ENCODE measurements around the gene SELENOH.

SELENOH gene

GRCh38 chr11:57751176-57751575, 9.9 kb downstream of the SELENOH start:
- DNase-seq = no peak

- no peak for DNase-seq
Measured at GRCh38 chr11:57751676-57752253, 10.5 kb downstream of the SELENOH start, which contains the start of gene BTBD18. Gene BTBD18 (minus strand): TSS chr11:57751819. CDS start chr11:57751188, 631 bp downstream.

- DNase-seq = no peak
Measured at GRCh38 chr11:57752954-57753353, 11.7 kb downstream of the SELENOH start.

DNA sequence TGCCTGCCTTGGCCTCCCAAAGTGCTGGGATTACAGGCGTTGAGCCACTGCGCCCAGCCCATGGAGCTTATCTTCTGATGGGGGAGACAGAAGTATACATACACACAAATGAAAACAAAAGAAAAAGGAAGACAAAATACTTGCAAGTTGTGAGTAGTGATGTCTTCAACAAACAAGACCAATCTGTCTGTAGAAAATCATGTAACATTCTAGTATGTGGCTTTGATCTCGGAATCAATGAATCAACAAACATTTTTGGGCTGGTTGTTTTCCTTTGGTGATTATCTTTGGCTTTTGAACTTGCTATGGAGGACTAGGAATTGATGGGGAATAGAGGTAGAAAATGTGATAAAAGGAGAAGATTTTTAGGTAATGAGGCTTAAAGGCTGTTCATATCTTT, 16.9 kb downstream of the SELENOH start:
- DNase-seq = no peak

DNA sequence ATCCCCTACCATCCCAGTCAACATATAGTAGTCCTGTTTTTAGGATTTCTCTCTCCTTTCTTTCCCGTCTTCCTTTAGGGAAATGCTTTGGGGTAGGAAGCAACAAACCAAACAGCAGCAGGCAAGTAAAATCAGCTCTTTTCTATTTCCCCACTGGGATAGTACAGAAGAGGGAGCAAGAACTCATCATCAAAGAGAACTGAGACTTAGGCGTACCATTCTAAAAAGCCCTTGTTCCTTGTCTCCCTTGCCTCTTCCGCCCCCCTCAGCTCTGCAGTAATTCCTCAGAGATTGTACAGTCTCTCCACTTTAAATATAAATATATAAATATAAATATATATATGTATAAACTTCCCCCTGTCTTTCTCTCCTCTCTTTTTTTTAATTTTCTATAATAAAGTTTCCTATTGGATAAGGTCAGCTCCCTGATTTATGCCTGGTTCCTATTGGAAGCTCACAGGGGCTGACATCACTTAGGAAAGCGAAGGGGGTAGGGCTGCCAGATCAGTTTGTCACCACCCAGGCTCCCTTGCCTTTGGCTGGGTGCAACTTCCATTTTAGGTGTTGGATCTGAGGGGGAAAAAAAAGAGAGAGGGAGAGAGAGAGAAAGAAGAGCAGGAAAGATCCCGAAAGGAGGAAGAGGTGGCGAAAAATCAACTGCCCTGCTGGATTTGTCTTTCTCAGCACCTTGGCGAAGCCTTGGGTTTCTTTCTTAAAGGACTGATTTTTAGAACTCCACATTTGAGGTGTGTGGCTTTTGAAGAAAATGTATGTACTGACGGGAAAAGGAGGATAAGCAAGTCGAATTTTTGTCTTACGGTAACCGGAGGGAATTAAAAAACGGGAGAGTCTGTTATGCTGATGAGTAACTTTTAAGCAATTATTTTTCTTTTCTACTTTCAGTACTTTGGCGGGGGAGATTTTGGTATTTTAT, 20.3 kb downstream of the SELENOH start, which contains the start of gene CTNND1:
Gene CTNND1, plus strand, starts transcription at position 502 of the 934 bp plus-strand sequence. CDS start 29,677 bp downstream, outside the sequence.
- DNase-seq = no peak

DNA sequence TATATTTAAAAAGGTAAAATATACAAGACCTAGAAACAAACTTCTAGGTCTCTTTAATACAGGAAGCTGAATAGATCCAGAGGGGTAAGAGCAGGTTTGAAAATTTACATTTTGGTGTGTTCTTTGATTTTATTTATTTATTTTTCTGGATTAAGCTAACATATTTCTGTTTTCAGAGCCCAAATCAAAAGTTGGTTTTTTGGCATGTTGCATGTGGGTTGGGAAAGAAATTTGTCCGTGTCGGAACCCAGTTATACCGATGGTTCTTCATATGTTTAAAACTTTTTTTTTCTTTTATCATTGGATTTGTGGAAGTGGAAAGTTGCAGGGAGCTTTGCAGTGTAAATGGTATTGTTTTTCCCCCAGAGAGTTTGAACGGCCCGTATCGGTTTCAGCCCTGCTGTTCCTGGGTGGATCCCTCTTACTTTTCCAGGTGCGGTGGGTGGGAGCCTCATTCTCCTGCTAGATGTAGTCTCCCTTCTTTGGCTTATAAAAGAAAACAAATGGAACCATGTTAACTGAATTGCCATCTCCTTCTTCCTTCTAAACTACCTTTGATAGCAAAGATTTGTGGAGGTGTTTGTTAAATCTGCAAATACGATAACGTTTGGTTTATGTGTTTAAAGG, 21.1 kb downstream of the SELENOH start:
- DNase-seq = no peak

GRCh38 chr11:57763568-57763967, 22.3 kb downstream of the SELENOH start:
- DNase-seq = no peak

- DNase-seq = no peak
Measured at GRCh38 chr11:57764021-57764420, 22.7 kb downstream of the SELENOH start.

DNA sequence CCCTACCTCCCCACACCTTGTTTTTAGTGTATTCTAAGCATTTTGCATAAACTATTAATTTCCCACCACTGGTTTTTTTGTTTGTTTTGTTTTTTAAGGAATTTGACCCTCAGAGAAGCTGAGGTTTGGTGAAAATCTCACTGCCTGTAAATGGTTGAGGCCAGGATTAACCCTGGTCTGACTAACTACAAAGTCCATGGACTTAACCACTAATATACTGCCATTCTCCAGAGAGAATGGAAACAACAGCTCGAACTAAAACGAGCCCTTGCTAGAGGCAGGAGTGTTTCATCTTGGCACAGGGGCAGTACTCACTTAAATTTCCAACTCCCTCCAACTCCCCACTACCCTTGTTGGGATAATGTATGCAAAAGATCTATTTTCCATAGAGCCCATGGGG, 23.3 kb downstream of the SELENOH start:
- no peak for DNase-seq

DNA sequence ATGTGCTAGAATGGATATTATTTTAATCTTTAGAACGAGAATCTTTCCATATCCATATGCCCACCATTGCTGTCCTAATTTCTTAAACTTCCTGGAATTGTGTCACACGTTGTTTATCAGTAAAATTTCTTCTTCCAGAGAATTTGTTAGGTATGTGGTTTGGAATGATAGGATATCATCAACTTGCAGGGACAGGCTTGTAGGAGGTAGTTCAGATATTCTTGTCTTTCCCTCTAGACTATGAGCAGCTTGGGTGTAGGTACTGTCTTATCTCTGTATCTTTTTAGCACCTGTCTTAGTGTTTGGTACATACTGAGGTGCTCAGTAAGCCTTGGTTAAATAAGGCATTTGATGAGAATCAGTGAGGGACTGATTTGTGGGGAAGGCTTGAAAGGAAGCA, 23.7 kb downstream of the SELENOH start:
- DNase-seq = no peak

GRCh38 chr11:57770793-57771192, 29.5 kb downstream of the SELENOH start:
- no peak for DNase-seq

GRCh38 chr11:57771365-57771764, 30.1 kb downstream of the SELENOH start:
- no peak for DNase-seq

- no peak for DNase-seq
Measured at GRCh38 chr11:57772562-57772961, 31.3 kb downstream of the SELENOH start.

DNA sequence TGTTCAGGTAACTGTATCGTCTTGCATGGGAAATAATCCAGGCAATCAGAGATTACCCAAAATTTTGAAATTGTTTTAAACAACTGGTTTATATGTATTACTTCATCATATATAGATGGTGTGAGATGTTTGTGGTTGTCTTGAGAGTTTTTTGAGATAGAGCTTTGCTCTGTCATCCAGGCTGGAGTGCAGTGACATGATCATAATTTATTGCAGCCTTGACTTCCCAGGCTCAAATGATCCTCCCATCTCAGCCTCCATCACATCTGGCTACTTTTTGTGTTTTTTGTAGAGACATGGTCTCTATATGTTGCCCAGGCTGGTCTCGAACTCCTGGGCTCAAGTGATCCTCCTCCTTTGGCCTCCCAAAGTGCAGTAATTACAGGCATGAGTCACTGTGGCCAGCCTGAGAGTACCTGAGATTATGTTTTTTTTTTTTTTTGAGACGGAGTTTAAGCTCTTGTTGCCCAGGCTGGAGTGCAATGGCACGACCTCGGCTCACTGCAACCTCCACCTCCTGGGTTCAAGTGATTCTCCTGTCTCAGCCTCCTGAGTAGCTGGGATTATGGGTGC, 31.8 kb downstream of the SELENOH start:
- no peak for DNase-seq

- DNase-seq = no peak
Measured at GRCh38 chr11:57775491-57775890, 34.2 kb downstream of the SELENOH start.

DNA sequence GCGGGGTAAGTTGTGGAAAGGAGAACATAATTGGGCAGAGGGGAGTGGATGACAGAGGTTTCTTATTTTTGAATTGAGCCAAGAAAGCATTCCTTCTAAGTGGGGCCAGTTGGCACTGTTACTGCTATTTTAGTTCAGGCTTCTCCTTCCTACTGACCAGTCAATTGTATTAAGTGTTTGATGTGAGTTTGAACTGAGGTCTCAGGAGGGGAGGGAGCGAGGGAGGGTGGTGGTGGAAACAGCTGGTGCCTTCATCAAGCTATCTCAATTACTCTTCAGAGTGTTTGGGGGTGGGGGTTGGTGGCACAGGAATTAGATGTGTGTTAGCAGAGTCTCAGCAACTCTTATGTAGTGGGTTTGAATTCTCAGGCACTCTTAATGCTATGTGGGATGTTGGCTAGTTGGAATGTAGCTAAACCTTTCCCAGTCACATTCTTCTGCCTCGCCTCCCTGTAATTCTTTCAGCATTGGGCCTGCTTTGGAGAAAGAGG, 34.8 kb downstream of the SELENOH start:
- DNase-seq = no peak

DNA sequence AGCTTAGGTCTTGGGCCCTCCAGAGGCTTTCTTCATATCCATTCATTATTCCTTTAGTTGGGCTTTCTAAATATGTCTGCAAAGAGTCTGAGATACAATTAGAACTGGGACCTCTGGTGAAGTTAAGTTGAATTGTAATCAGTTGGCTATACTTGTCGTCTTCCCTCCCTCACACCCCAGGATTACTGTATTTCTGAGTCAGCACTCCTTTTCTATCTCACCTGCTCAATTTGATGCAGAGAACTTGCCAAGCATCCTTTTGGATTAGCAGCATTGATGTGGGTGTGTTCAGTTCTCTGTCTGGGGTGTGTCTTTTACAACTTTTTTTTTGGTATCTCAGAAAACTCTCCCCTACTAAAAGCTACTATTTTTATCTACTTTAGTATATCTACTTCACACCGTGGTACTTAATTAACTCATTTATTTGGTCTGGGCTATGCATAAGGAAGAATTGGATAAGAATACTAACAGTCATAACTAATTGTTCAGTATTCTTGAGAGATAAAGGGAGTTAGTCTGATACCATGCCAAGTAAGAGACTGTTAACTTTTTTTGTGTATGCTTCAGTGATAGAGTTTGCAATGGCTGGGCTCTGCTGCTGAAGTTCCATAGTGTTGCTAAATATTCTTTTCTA, 35.4 kb downstream of the SELENOH start:
- DNase-seq = no peak

DNA sequence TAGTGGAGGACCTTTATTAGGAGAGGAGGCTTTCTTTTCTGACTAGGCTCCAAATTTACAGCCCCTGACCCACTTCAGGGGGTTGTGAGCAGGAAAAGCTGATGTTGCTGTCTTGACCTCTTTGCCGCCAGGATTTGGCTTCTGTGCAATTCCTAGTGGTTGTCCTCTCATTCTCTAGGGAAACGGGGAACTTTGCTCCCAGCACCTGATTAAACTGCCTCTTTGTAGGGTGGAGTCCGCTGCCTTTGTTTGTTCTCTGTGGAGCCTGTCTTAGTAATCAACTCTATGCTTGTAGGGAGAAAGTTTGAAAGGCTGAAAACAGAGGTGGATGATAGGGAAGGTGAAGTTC, 36.7 kb downstream of the SELENOH start:
- DNase-seq = no peak

DNA sequence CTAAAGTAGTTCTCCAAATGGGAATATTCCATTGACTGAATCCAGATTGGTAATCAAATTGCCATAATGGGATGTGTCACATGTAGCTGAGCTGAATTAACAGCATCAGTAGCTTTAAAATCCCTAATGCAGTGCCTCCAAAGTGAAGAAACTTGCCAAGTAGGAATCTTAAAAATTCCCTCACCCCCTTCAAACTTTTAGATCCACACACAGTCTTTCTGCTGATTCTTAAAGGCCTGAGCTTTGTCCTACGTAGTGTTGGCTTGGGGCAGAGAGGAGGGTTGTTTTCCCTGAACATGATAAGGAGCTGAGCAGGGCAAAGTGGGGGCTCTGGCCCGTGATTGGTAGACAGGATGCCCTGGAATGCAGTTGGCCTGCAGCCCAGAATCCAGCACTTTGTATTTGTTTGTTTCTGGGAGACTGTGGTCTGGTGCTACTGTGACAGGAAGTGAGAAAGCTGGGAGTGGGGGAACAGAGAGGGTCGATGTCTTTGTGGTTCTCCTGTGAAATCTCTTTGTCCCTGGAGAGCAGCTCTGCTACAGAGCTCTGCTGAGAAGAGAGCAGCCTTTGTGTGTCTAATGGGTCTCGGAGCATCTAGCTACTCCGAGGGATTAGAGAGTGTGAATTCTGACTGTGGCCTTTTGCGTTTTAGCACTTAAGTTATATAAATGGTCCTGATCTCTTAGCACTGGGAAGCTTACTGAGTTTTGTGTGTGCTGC, 37.2 kb downstream of the SELENOH start:
- no peak for DNase-seq

DNA sequence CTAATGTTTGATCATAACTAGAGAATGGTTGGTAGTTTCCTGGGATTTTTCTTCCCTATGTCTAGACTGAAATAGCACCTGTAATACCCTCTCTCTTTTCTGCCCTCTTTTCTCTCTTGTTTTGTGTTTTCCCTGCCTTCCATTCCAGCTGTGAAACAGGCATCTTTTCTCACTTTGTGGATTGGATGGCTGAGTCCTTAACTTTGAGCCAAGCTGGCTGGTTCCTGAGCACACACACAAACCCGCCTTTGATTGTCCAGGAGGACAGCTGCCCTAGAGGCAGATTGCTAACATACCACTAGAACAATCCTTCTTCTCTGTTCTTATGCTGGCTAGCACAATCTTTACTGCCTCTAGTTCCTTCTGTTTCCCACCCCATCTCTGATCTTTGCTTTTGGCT, 38.0 kb downstream of the SELENOH start:
- DNase-seq = no peak

DNA sequence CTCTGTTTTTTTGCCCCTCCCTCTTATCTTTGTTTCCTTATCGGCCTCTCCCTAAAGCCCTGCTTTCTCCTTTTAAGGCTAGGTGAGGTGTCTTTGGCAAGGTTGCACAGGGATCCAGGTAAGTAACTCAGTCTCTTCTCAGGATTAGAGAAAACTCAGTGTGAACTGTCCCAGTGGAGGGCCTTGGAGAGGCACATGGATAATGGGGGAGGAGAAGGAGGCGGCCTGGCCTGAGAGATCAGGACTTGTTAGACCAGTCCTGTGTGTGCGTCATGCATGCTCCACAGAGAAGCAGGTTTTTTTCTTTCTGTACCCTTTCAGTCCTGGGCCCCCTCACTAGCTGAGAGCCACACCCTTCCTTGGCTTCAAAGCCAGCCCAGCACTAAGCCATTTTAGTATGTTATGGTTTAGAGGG, 40.2 kb downstream of the SELENOH start:
- no peak for DNase-seq

GRCh38 chr11:57785072-57785471, 43.8 kb downstream of the SELENOH start:
- DNase-seq = no peak

All from activated gamma-delta T cell (primary cell).